PC-3 (cell line): ENCODE measurements around the gene ZBTB45. TPM values are rescaled to one million over a fixed set of nuclear protein-coding genes. Genes with fewer than 3 reads are reported as not detected.

ENCODE experiments used
- ATAC-seq: fragments of 200-7000 bp; cut with Tn5 transposase; 2 replicates; pipeline ENCODE4 v1.9.1; 2020; ENCODE audit warnings: mild to moderate bottlenecking, moderate library complexity
- BruUV-seq: library from RNA; stranded (reverse); fragments of 400-500 nt; replicated peaks from 2 replicates; lab custom pipeline; 2021; lab: Mats Ljungman, UMichigan
- CTCF ChIA-PET: fragments of 300-600 bp; sonication (Branson Sonifier 250); formaldehyde crosslinking; loops from one replicate; lab custom pipeline; 2022; ENCODE audit warnings: antibody characterized with exemption; lab: Charles Lee
- POLR2A ChIA-PET: fragments of 300-600 bp; sonication (Branson Sonifier 250); formaldehyde crosslinking; loops from one replicate; lab custom pipeline; 2022; ENCODE audit warnings: antibody characterized with exemption; ENCODE audit not compliant: unreplicated experiment; lab: Charles Lee
- DNase-seq: peaks from one replicate; pipeline ENCODE4 v3.0.0-alpha.2; 2015
- H2AFZ ChIP-seq: fragments of 300-600 bp; sonication (generic); 2 replicates; pipeline ENCODE4 v1.6.0; 2016; ENCODE audit warnings: antibody characterized with exemption, low read length
- H3F3A ChIP-seq: fragments of 300-600 bp; sonication (generic); one replicate; pipeline ENCODE4 v1.6.0; 2017; ENCODE audit warnings: antibody characterized with exemption, low read length, control low read depth, mild to moderate bottlenecking; ENCODE audit not compliant: unreplicated experiment
- H3K27ac ChIP-seq: fragments of 300-600 bp; sonication (generic); 2 replicates; pipeline ENCODE4 v1.5.1; 2016; ENCODE audit warnings: mild to moderate bottlenecking, low read length
- H3K27me3 ChIP-seq: fragments of 300-600 bp; sonication (generic); 2 replicates; pipeline ENCODE4 v1.6.1; 2016; ENCODE audit warnings: low read length, mixed read lengths
- H3K36me3 ChIP-seq: fragments of 300-600 bp; sonication (generic); 2 replicates; pipeline ENCODE4 v1.6.1; 2016; ENCODE audit warnings: low read depth, mixed run types, low read length, mixed read lengths
- H3K4me1 ChIP-seq: fragments of 300-600 bp; sonication (generic); 2 replicates; pipeline ENCODE4 v1.5.1; 2016; ENCODE audit warnings: low read length; ENCODE audit not compliant: insufficient read depth
- H3K4me2 ChIP-seq: fragments of 300-600 bp; sonication (generic); 2 replicates; pipeline ENCODE4 v1.6.0; 2016; ENCODE audit warnings: low read length
- H3K4me3 ChIP-seq: fragments of 300-600 bp; sonication (generic); 2 replicates; pipeline ENCODE4 v1.5.1; 2016; ENCODE audit warnings: mild to moderate bottlenecking, low read length, mixed read lengths
- H3K79me2 ChIP-seq: fragments of 300-600 bp; sonication (generic); 2 replicates; pipeline ENCODE4 v1.6.1; 2017; ENCODE audit warnings: low read length, mixed read lengths
- H3K9ac ChIP-seq: fragments of 300-600 bp; sonication (generic); 2 replicates; pipeline ENCODE4 v1.6.0; 2016; ENCODE audit warnings: mild to moderate bottlenecking, low read length
- H3K9me2 ChIP-seq: fragments of 300-600 bp; sonication (generic); replicated peaks from 2 replicates; pipeline ENCODE4 v1.6.1; 2016; ENCODE audit warnings: mixed run types, low read length, mixed read lengths
- H3K9me3 ChIP-seq: fragments of 300-600 bp; sonication (generic); 2 replicates; pipeline ENCODE4 v1.6.1; 2016; ENCODE audit warnings: low read length, mixed read lengths
- H4K20me1 ChIP-seq: fragments of 300-600 bp; sonication (generic); 2 replicates; pipeline ENCODE4 v1.6.1; 2016; ENCODE audit warnings: low read length, mixed read lengths
- EZH2 ChIP-seq: fragments of 300-600 bp; sonication (generic); IDR thresholded peaks from one replicate; pipeline ENCODE4 v1.6.1; 2017; ENCODE audit warnings: antibody characterized with exemption, mild to moderate bottlenecking, low read length; ENCODE audit not compliant: unreplicated experiment
- EZH2phosphoT487 ChIP-seq: fragments of 300-600 bp; sonication (generic); IDR thresholded peaks from 2 replicates; pipeline ENCODE4 v1.6.1; 2018; ENCODE audit warnings: mild to moderate bottlenecking, antibody characterized with exemption, low read length, borderline replicate concordance
- intact Hi-C: fragments of 100-400 bp; cut with micrococcal nuclease; formaldehyde crosslinking; loops from 2 replicates; pipeline ENCODE4 v1.9.0; 2023
- total RNA-seq: library from RNA; depleted of rRNA; stranded (reverse); fragments of >200 nt; gene quantifications from 2 replicates; pipeline ENCODE4 v1.2.3, GENCODE V29; 2014
- TF ChIP-seq, protein P1 (sequence below): fragments of 300-600 bp; sonication (generic); conservative IDR thresholded peaks from 2 replicates; pipeline ENCODE4 v1.5.1; 2017; ENCODE audit warnings: antibody characterized with exemption, low read depth, mild to moderate bottlenecking, low read length

The ZBTB45 gene
- total RNA-seq, 1 experiment from 2014 or later = 14.0 TPM

GRCh38 chr19:58560007-58560887, 40.6 kb upstream of the ZBTB45 start:
- intact Hi-C loops = no loop called here
- ChIA-PET POLR2A (interaction anchor here (0.6 kb wide), 1 partner anchor 16 kb away, joined by 5 read pairs; the partner anchor contains the start of gene TRIM28), CTCF (no interaction called here)
- Histone ChIP-seq H4K20me1 (no peaks in the 10 kb centered on the region), H3K36me3 (peaks cover 11% of the 10 kb centered on the region), H3K27ac (peak overlapping the region; percentile 85), H3K79me2 (peaks cover 24% of the 10 kb centered on the region), H3K9me3 (no peaks in the 10 kb centered on the region), H3K4me1 (peaks cover 46% of the 10 kb centered on the region), H3K4me2 (peak overlapping the region; percentile 97), H3K27me3 (no peaks in the 10 kb centered on the region), H3K4me3 (peak overlapping the region; percentile 69), H3K9me2 (no peaks in the 10 kb centered on the region), H2AFZ (peak overlapping the region; percentile 86), H3K9ac (peak overlapping the region; percentile 95), H3F3A (peaks cover 2% of the 10 kb centered on the region)
- TF ChIP-seq, protein P1, sequence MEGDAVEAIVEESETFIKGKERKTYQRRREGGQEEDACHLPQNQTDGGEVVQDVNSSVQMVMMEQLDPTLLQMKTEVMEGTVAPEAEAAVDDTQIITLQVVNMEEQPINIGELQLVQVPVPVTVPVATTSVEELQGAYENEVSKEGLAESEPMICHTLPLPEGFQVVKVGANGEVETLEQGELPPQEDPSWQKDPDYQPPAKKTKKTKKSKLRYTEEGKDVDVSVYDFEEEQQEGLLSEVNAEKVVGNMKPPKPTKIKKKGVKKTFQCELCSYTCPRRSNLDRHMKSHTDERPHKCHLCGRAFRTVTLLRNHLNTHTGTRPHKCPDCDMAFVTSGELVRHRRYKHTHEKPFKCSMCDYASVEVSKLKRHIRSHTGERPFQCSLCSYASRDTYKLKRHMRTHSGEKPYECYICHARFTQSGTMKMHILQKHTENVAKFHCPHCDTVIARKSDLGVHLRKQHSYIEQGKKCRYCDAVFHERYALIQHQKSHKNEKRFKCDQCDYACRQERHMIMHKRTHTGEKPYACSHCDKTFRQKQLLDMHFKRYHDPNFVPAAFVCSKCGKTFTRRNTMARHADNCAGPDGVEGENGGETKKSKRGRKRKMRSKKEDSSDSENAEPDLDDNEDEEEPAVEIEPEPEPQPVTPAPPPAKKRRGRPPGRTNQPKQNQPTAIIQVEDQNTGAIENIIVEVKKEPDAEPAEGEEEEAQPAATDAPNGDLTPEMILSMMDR = no peak
- no peak for TF ChIP-seq EZH2phosphoT487
- no peak for TF ChIP-seq EZH2
- ATAC-seq = no peak
- no peak for DNase-seq
- BruUV-seq = no TSS peak

GRCh38 chr19:58559275-58560006, 39.8 kb upstream of the ZBTB45 start:
- POLR2A ChIA-PET = interaction anchor here (0.6 kb wide), 4 partner anchors 13 to 40 kb away, joined by 3 to 5 read pairs (median 4); partner anchors contain the start of genes TRIM28 and ZBTB45
- intact Hi-C loops = loop anchor here (1.0 to 2.0 kb wide), 2 partner anchors 13 to 60 kb away; partner anchors contain the start of gene MZF1
- H3K27ac ChIP-seq = peak overlapping the region; percentile 85
- H2AFZ ChIP-seq = peak overlapping the region; percentile 86
- TSS peak; percentile 46 for BruUV-seq
- no peaks in the 10 kb centered on the region for H3K27me3 ChIP-seq
- peaks cover 25% of the 10 kb centered on the region for H3K79me2 ChIP-seq
- CTCF ChIA-PET = interaction anchor here (0.6 kb wide), 1 partner anchor 46 kb away, joined by 4 read pairs; no protein-coding TSS in a partner anchor
- TF ChIP-seq EZH2 = no peak
- TF ChIP-seq, protein P1 = no peak
- no peak for TF ChIP-seq EZH2phosphoT487
- peak overlapping the region; percentile 69 for H3K4me3 ChIP-seq
- peak; percentile 93 for DNase-seq
- H4K20me1 ChIP-seq = no peaks in the 10 kb centered on the region
- peaks cover 50% of the 10 kb centered on the region for H3K4me1 ChIP-seq
- no peaks in the 10 kb centered on the region for H3K9me3 ChIP-seq
- peaks cover 4% of the 10 kb centered on the region for H3F3A ChIP-seq
- H3K4me2 ChIP-seq = peak overlapping the region; percentile 97
- H3K9ac ChIP-seq = peak overlapping the region; percentile 95
- peak; percentile 34 for ATAC-seq
- H3K36me3 ChIP-seq = peaks cover 11% of the 10 kb centered on the region
- H3K9me2 ChIP-seq = no peaks in the 10 kb centered on the region
